Ishikawa (cell line): ENCODE results near the gene TCEANC.

Experiments used
- CEBPB ChIP-seq: IDR thresholded peaks from 2 replicates; pipeline ENCODE4 v1.6.1; 2012
- CREB1 ChIP-seq: IDR thresholded peaks from 2 replicates; pipeline ENCODE4 v1.6.1; 2012; ENCODE audit warnings: low read depth
- EGR1 ChIP-seq: IDR thresholded peaks from 2 replicates; pipeline ENCODE4 v1.6.1; 2012
- EP300 ChIP-seq: IDR thresholded peaks from 2 replicates; pipeline ENCODE4 v1.6.1; 2012; ENCODE audit warnings: borderline replicate concordance
- MAX ChIP-seq: IDR thresholded peaks from 2 replicates; pipeline ENCODE4 v1.6.1; 2012
- RAD21 ChIP-seq: IDR thresholded peaks from 2 replicates; pipeline ENCODE4 v1.6.1; 2012; ENCODE audit warnings: low read depth
- REST ChIP-seq: IDR thresholded peaks from 2 replicates; pipeline ENCODE4 v1.6.1; 2012; ENCODE audit warnings: low read depth, mild to moderate bottlenecking
- TAF1 ChIP-seq: IDR thresholded peaks from 2 replicates; pipeline ENCODE4 v1.6.1; 2012; ENCODE audit warnings: low read depth, mild to moderate bottlenecking
- TEAD4 ChIP-seq: IDR thresholded peaks from 2 replicates; pipeline ENCODE4 v1.6.1; 2012

- TF ChIP-seq CEBPB (no peak), REST (no peak), RAD21 (no peak), CREB1 (no peak), EP300 (peak; percentile 72; the same call in 1 of the 2 replicates), MAX (peak; percentile 25; the same call in 1 of the 2 replicates), TEAD4 (peak; percentile 43; the same call in 1 of the 2 replicates), TAF1 (no peak), EGR1 (no peak)
Measured at GRCh38 chrX:13669246-13669737, 16.4 kb downstream of the TCEANC start.
